Body of pancreas (tissue), 4 donors: ENCODE data around the gene KRT28.

Experiments used
- POLR2A ChIP-seq, 3 donors: fragments of 450-650 bp; IDR thresholded peaks; one replicate each; pipeline ENCODE4 v1.6.1; 2016; ENCODE audit warnings: antibody characterized with exemption in 3 of 3, mild to moderate bottlenecking in 2 of 3
- TF ChIP-seq, protein P1 (sequence below), 7 experiments: fragments of 450-650 bp in 4 of 7; fragments of 200-600 bp in 3 of 7; sonication (generic) in 3 of 7; IDR thresholded peaks; one replicate each; pipeline ENCODE4 v1.5.1; 2016 to 2019; ENCODE audit warnings: antibody characterized with exemption in 7 of 7

DNA sequence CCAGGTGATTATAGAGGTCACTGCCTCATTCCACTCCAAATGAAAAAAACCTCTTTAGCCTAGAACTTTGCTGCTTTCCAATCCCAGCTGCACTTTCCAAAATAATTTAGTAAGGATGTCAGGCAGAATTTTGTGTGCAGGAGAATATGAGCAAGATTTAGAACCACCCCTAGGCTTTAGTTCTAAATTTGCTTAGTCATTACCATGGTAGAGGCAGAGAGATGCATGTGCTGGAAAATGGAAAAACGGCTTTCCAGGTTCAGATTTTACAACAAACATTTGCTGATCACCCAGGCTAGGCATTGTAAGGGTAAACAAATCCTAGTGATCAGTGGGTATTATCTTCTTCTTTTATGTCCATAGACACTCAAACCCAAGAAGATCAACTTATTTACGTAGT lies 34.1 kb downstream of the KRT28 start:
- TF ChIP-seq, protein P1, sequence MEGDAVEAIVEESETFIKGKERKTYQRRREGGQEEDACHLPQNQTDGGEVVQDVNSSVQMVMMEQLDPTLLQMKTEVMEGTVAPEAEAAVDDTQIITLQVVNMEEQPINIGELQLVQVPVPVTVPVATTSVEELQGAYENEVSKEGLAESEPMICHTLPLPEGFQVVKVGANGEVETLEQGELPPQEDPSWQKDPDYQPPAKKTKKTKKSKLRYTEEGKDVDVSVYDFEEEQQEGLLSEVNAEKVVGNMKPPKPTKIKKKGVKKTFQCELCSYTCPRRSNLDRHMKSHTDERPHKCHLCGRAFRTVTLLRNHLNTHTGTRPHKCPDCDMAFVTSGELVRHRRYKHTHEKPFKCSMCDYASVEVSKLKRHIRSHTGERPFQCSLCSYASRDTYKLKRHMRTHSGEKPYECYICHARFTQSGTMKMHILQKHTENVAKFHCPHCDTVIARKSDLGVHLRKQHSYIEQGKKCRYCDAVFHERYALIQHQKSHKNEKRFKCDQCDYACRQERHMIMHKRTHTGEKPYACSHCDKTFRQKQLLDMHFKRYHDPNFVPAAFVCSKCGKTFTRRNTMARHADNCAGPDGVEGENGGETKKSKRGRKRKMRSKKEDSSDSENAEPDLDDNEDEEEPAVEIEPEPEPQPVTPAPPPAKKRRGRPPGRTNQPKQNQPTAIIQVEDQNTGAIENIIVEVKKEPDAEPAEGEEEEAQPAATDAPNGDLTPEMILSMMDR (IDR thresholded peaks at IDR 0.05), result no peak
- TF ChIP-seq POLR2A (IDR thresholded peaks at IDR 0.05), result no peak
